COLO829 (cell line): ENCODE data around the gene GPC6.

Source experiments
- DNase-seq: peaks from one replicate; pipeline ENCODE4 v3.0.0; 2012; ENCODE audit warnings: low spot score

GPC6 gene

DNA sequence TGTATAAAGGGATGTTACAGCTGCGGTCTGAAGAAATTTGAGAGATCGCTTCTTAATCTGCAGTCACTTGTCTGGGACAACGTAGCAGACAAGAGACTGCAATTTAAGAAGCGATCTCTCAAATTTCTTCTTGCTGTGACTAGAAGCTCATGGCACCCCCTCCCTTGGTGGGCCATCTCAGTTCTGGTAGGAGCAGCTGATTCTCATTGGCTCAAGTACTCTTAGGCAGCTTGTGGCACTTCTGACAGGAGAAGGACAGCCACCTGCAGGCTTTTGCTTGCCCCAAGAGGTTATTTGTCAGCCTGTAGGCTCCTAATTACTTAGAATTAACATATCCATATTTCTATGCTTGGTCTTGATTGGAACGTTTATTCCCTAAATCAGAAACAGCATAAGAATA is 749.9 kb downstream of the GPC6 start:
- no peak for DNase-seq

DNA sequence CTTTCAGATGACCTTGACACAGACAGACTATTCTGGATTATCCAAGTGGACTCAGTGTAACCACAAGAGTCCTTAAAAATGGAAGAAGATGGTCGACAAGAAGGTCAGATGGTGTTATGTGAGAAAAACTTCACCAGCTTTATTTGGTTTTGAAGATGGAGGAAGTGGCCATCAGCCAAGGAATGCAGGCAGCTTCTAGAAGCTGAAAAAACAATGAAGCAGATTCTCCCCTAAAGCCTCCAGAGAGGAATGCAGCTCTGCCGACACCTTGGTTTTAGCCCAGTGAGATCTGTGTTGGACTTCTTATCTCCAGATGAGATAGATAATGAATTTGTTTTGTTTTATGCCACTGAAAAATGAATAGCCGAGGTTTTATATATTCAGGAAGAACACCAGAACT is 751.4 kb downstream of the GPC6 start:
- no peak for DNase-seq

DNA sequence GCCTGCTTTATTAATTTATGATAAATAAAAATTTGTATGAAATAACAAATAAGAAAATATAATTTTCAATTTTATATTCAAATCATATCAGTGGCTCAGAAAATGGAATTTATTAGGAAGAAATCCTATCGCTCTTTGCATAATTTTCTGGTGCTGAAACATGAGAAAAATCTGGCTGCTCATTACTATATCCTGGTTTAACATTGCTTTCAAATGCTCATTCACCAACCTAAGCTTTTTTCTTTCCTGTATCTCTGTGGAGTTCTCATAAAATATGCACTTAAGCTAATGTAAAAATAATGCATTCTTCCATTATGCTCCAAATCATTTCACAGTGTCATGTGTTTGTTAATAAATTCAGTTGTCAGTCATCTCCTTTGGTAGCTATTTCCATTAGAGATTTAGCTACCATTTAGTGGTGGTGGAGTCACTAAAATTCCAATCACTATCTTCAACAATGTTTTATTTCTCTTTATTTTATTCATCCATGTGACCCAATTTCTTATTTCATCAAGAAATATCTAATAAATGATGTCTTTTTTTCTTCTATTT is 754.9 kb downstream of the GPC6 start:
- DNase-seq = no peak

DNA sequence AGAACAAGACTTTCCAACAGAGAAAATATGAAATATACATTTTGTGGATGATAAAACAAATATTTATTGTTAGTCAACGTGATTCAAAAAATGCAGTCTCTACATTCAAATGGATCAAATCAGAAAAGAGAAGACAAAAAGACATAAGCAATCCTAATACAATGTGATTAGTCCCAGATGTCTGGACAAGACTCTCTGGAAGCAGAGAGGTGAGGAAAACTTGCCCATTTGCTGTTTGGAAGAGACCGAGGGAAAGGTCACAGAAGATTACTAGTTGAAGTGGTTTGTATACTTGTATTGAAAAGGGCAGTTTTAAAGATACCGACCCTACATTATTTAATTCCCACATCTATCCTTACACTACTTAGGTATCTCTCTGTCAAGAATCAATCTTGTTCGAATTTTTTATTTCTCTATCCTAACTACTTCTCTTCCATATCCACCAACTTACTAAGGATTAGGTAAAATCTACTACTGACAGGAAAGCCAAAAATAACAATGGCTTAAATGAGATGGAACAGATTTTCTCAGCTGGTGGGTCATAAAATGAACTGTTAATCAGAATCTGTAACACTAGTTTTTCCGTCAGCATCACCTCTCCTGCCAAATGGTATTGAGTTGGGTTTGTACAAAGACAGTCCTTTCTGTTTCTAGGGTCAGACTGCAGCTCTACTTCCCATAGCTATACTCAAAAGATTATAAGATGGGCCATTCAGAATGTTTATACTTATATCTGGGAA is 755.7 kb downstream of the GPC6 start:
- no peak for DNase-seq

DNA sequence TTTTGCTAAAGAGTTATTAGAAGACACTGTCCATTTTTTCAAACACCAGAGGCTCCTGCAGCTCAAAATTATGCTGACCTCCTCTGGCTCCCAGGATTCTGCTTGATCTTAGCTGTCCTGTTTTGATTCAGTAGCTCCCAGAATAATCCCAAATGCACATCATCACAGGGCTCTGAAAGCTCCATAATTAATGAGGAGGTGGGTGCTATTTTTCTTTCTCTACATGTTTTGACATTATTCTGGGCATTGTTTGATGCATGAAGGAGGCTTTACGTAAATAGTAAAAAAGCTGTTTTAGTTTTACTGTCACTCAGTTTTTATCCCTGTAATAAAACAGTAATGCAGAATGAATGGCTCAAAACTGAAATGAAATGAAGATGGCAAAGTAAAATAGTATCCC is 757.4 kb downstream of the GPC6 start:
- no peak for DNase-seq

DNA sequence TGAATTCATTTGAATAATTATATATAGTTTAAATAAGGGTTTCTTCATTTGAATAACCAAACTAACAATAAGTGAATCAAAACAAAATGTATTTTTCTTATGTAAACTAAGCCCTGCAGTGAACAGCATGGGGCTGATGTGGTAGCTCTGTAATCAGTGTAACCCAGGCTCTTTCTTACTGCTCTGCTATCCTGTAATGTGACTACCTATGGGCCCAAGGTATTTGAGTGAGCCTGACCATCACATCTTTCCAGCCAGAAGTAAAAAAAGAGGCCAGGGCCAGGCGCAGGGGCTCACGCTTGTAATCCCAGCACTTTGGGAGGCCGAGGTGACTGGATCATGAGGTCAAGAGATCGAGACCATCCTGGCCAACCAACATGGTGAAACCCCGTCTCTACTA is 758.3 kb downstream of the GPC6 start:
- no peak for DNase-seq

DNA sequence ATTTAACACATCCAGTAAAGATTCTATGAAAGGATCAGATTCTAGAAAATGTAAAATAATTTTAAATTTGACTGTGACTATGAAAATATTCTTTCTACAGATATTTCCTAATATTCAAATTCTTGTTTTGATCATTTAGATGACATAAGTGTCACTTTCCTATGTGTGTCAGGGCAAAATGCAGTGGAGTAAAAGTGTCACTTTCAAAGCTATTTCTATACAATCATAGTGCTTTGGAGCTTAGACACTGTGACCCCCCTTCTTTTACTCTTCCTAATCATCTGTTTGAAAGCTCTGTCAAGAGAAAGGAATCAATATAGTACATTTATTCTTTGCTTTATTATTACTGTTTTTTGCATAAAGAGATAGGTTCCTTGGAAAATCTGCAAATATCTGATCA is 760.9 kb downstream of the GPC6 start:
- DNase-seq = no peak

DNA sequence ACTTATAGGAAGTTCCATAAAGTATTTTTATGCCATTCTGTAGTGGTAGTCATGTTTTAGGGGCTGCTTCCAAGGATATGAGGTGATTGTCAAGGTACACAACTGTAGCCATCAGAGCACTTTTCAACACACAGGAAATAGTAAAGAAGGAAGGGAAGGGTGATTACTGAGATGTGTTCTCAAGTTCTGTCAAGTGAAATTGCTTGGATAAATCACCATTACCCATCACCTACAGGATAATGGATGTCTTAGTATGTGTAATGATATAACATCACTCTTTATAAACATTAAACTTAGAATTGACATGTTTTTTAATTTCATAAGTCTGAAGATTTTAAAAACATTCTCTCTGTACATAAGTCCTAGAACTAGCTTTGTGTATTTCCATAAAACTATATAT is 765.0 kb downstream of the GPC6 start:
- DNase-seq = no peak

DNA sequence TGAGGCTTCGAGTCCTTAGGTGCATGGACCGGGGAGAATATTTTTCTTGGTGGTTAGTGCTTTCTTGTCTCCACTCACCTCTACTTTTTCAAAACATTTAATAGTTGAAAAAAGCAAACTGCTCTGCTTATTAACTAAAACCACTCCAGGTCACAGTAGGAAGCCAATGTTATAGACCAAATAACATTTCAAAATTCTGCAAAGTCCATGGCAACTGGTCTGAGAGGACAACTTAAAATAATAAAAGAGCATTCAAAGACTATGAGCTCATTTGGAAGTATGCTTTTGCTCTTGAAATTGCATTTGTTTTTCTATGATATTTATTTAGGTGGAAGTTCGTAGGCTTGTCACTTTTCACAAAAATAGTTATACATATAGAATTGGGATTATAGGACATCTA is 769.9 kb downstream of the GPC6 start:
- no peak for DNase-seq

DNA sequence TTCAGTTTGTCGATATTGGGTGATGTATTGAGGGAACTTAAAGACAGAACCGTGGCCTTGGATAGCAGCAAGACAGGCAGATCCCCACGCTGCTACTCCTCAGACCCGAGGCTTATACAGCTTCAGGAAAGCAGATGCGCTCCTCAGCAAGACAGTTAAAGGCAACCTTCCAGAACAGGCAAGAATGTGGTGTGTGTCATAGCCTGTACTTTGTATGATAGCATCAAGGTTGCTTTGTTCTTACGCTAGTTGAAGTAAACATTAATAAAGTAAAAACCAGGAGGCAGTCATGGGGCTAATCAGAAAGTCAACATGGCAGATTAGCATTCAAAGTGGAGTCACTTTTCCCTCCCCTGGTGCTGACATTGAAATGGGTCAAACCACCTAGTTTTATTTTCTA is 779.7 kb downstream of the GPC6 start:
- DNase-seq = no peak

DNA sequence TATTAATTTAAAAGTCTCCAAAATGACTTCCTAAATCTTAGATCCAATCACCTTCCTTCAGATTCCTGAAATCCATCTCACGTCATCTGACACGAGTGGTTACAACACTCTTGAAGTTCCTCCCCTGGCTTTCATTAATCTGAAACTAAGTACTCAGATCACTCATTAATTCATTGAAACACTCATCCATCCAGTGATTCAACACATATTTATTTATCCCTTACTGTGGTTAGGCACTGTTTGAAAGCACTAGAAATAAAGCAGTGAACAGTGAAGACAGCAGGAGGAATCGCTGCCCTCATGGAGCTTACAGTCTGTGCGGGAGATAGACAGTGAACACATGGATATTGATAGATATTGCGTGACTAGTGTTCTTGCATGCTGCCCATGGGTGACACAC is 780.5 kb downstream of the GPC6 start:
- no peak for DNase-seq

DNA sequence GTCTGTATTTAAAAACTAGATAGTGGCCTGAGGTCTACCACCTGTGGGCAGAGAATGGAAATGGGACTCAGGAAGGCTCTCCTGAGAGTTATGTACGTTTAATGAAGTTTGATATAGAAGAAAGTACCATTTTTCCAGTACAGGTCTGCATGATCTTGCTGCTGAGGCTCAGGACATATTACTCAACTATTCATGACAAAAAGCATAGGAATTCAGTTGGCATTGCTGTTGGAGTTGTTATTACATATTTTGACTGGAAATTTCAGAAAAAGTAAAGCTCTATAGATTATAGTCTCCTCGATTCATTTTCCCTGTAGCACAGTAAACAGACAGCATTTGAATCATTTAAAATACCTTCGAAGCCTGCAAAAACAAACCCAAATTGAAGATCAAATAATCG is 783.1 kb downstream of the GPC6 start:
- no peak for DNase-seq

DNA sequence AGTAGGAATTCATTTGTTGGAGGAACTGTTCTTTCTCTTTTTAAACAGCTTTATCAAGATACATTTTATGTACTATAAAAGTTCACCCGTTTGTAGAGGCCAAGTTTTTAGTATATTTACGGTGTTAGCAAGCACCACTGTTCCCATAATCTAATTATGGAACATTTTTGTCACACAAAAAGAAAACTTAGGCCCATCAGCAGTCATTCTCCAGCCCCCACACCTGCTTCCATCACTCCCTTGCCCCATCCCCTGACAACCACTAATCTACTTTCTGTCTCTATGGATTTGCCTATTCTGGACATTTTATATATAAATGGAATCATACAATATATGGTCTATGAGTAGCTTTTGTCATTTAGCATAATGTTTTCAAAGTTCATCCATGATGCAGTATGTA is 787.9 kb downstream of the GPC6 start:
- no peak for DNase-seq

DNA sequence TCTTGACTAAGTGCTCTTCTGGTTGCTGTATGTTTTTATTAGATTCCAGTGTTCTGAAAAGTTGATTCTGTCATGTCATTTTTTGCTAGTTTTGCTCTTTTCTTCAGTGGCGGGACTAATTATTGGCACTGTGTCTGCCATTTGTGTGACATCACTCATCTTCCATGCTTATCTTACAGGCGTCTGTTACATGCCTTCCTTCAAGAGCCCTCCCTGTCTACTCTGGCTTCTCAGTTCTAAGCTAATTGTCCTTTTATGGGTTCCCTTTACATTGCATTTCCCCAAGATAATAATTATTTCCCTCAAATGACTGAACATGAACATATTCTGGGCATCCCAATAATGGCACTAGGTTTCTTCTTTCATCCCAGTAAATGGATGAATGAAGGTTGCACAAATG is 793.8 kb downstream of the GPC6 start:
- no peak for DNase-seq

DNA sequence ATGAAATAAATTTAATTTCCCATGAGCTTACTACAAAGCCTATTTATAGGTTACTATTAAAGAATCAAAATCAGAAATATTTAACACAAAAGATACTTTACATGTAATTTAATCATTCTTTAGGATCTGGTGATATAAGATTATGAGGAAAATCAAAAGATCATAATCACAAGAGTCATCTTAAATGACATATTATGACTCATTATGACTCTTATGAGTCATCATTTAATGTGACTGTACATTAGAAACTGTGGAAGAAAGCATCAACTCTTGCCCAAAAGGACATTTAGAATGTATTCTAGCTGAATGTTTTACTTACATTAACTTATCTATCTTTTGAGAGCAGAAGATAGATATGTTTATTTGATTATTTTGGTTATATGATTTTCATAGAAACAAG is 794.2 kb downstream of the GPC6 start:
- DNase-seq = peak; percentile 42

DNA sequence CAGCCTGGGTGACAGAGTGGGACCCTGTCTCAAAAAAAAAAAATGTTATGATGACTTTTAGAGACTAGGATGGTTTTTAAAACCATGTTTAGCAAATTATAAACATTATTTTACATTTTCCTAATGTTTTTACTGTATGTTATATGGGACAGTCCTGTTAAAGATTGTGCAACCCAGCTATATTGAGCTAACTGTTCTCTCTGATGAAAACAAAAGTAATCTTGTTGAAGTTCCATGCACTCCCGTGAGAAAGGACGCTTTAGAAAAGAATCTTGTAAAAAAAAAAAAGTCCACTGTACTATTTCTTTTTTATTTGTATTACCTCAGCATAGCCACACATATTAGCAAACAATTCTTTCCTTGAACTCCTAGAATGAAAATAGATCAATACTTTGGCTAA is 801.6 kb downstream of the GPC6 start:
- peak; percentile 35 for DNase-seq

DNA sequence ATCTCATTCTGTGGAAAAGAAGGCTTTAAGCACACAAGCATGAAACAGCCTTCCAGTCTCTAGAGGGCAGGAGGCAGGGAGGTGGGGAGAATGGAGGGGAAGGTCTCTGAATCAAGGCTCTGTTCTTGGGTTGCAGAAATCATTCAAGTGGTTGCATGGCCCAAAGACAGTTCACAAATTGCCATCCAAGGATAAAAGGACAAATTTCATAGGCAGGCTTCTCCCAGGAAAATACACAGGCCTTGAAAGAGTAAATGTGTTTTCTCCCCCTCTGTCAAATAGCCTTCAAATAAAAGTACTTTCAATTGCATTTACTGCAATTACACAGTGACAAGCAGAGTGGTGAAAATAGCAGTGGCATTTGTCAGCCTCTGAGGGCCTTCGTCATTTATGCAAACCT is 802.0 kb downstream of the GPC6 start:
- peak; percentile 67 for DNase-seq

DNA sequence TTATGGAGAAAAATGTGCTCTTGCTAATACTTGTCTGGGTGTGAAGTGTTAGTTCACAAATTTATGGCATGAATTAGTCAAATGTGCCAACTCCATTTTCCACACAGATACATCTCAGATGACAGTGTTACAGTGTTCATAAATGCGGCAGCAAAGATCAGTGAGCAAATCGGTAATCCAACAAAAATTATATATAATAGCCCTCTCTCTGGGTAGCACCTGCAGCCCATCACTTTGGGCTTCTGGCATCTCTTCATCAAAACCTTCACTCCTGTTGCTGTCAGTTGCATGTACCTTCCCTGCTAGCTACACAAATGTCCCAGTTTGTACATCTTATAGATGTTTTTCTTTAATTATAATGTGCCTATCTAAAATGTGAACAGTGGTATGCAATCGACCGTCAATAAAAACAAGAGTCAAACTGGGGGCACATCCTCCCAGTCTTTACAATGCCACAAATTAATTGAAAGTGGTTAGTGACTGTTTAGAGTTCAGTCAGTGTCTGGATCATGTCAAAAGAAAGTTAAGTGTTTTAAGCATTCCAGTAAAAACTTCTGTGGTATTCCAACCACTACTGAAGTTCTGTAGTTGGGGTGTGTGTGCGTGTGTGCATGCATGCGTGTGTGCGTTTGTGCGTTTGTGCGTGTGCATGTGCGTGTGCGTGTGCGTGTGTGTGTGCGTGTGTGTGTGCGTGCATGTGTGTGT is 804.0 kb downstream of the GPC6 start:
- DNase-seq = no peak

DNA sequence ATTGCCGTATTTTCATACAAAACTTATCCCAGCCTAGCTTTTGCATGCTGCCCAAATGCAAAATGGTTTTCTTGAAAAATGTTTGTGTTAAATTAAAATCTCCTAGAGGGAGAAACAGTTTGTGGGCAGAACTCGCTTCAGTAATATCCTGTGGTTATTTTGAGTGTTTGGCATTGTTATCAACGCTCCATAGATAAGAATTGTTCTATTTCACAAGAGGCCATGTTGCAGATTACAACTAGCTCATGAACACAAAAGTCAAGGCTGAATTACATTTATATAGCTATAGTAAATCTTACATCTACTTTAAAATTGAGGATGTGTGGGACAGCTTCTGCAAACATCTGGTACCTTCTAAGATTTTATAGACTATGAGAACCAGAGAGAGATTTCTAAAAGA is 805.0 kb downstream of the GPC6 start:
- no peak for DNase-seq

DNA sequence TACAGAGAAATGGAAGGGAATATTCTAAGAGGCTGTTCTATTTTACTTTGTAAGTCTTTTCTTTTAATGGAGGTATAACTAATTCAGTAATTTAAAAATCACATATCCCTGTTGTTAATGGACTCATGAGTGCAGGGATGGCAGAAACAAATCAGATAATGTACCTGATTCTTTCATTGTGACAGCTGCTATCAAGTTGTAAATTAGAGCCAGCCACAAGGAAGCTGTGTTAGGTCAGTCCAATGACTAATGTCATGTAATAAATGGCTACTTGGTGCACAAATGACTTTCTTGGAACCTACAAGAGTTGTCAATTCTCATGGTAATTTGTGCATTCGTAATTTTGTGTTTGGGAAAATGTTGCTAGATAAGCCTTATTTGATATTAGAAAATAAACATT is 806.5 kb downstream of the GPC6 start:
- no peak for DNase-seq

DNA sequence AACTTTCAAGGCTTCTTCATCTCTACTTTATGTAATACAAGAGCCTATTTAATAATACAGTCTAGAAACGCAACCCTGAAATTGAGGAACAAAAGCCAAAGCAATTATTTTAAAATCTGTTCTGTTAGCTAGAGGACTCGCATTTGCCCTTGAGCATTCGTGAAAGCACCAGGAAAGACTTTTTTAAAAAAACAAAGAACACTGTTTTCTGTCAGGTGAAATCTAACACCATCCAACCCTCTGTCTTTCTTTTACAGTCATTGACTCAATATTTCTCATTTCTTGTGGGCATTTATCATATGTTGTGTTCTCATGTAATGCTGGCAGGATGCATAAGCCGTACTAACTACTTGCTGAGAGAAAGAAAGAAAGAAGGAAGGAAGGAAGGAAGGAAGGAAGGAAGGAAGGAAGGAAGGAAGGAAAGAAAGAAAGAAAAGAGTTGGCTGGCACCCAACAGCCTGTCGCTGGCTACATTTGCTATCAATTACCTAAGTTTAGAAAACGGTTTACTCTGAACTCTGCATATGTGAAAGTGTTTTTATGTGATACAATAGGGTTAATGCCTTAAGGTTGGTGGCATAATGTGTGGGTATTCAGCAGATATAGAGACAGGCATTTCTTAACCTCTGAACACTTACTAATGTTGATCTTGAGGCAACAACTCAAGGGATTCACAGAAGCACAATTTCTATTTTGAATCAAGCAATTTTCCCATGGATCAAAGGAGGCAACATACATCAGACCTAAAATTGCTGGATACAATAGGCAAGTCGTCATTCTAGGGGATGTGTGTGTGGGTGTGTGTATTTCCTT is 807.4 kb downstream of the GPC6 start:
- DNase-seq = no peak

DNA sequence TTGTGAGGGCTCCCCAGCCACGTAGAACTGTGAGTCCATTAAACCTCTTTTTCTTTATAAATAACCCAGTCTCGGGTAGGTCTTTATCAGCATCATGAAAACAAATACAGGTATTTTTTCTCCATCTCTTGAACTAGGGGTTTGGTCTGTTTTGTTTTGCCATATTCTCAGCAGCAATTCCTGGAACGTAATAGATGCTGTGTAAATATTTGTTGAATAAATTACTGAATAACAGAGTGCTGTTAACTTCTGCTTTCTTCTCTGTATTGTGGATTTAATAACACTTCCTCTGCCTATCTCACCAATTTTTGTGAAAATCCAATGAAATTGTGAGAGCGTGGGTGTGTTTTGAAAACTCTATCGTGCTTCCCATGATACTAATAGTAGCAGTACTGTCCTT is 823.4 kb downstream of the GPC6 start:
- no peak for DNase-seq

DNA sequence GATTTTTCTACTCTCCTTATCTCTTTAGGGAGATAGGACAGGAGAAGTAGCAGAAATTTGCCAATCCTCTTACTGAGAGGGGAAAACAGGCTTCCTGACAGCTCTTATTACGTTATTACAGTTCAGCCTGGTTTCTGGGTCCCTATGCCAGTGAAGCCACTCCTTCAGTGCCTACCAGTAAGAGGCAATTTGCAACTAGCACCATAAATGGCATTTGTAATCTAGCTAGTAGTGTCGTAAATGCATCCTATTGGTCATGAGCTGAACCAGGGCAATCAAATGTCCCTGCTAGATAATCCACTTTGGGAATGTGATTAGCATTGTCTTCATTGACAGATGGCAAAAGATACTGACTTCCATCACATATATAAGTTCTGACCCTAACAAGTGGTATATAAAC is 824.1 kb downstream of the GPC6 start:
- no peak for DNase-seq
